Measurements from ENCODE around the gene C6orf89.

Gene C6orf89, protein sequence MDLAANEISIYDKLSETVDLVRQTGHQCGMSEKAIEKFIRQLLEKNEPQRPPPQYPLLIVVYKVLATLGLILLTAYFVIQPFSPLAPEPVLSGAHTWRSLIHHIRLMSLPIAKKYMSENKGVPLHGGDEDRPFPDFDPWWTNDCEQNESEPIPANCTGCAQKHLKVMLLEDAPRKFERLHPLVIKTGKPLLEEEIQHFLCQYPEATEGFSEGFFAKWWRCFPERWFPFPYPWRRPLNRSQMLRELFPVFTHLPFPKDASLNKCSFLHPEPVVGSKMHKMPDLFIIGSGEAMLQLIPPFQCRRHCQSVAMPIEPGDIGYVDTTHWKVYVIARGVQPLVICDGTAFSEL

DNA sequence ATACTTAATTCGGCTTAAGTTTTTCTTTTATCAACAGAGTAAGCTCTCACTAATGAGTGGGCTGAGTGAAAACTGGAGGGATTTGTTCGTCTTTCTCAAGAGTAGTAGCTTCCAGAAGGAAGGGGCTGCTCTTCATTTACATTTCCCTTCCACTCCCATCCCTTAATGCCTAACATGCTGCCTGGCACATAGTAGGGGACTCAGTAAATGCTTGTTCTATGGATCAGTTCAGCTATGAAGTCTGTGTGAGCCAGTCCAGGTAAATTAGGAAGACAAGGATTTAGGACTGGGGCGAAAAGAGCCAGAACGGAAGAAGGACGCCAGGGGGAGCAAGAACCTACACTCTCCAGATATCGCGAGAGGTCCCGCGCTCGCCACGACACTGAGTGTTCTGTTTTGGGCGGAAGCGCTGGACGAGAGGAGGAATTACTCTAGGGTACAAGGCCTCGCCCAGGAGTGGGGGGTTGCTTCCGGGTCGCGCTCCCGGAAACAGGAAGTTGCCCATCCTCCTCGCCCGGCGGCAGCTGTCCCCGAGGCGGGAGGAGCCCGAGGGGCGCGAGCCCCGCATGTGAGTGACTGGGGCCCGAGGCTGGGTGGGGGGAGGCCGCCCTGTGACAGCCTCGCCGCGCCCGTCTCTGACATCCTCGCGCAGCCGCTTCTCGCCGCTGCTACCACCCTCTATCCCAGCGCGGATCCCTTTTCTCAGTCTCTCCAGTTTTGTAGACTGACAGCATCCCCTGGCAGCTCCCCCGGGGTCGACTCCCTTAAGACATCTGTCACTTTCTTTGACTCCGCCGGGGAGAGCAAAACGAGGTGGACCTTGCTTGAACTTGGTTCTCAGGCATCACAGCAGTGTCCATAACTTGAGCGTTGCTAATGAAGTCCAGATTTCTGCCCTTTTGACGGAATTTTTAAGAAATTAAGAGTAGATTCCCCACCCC, at the start of gene C6orf89:
Gene C6orf89, plus strand, starts transcription at position 492 of the 941 bp plus-strand sequence. CDS start 13,493 bp downstream, outside the sequence.
- DNase-seq (ENCODE audit: low read depth), result peak; percentile 93

DNA sequence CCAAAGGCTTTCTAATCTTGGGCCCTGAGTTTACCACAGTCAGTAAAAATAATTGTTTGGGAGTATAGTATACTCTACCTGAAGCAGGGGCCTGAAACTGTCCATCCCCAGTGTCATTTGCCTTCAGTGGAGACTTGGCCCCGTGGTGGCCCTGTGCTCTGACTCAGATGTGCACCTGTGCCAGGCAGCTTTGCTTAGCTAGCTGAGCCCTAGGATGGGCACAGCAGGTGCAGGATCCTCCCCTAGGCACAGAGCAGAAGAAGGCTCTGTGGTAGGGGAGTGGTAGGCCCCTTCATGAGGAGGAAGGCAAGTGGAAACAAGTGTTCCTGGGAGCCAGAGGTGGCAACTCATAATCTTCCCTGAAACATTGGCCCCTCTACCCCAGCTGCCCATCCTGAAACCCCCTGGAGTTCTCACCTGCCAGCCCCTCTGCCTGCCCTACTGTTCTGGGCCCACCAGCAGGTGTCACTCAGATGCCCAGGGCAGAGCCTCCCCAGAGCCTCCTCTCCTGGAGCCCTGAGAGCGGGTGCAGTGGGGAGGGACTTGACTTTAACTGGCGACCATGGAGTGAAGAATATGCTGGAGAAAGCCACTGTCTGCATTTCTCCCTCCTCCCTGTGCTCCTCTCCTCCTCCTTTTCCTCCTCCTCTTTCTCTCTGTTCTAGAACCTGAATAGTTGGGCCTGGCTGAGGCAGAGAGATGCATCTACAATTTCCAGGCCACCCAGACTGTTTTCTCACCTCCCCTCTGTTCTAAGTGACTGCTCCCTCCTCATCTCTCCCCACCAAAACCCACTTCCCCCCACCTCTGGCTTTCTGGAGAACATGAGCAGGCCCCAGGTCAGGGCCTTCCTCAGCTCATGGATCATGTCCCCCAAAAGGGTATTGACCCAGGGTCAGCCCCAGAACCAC, 49.4 kb upstream of the C6orf89 start:
- no peak for DNase-seq (ENCODE audit: low read depth)

GRCh38 chr6:36837022-36837339, 48.8 kb upstream of the C6orf89 start:
- no peak for DNase-seq (ENCODE audit: low read depth)

GRCh38 chr6:36837686-36838085, 48.1 kb upstream of the C6orf89 start:
- no peak for DNase-seq (ENCODE audit: low read depth)

GRCh38 chr6:36838896-36839748, 46.6 kb upstream of the C6orf89 start, which contains the start of gene CPNE5:
CPNE5 (minus strand) TSS chr6:36839444; CDS start chr6:36839377, 67 bp downstream.
- no peak for DNase-seq (ENCODE audit: low read depth)

DNA sequence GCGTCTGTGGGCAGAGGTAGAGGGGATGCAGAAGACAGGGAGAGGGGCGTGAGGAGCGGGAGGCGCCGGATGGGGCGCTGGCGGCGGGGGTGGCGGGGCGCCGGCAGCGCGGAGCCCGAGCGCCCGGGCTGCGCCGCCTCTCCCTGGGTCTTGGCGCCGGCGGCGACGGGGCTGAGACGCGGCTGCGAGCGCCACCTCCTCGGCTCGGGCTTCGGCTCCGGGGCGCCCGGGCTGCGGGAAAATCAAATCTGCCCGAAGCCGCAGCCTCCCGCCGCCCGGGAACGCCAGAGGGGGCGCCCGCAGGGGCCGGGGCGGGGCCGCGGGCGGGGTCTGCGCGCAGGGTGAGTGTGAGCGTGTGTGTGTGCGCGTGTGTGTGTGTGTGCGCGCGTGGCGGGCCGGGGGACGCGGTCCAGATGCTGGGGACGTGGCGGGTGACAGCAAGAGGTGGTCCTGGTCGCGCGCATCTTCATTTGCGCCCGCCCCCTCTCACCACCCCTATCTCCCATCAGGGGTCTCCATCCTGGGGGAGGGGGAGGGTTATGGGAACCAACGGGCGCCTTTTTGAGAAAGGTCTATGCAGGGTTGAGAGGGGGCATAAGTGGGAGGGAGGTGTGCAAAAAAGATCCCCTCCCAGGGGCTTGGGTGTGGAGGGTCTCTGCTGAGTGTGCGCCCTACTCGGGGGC, 45.9 kb upstream of the C6orf89 start:
- DNase-seq (ENCODE audit: low read depth), result no peak

GRCh38 chr6:36840432-36841403, 45.0 kb upstream of the C6orf89 start:
- peak; percentile 19 for DNase-seq (ENCODE audit: low read depth)

DNA sequence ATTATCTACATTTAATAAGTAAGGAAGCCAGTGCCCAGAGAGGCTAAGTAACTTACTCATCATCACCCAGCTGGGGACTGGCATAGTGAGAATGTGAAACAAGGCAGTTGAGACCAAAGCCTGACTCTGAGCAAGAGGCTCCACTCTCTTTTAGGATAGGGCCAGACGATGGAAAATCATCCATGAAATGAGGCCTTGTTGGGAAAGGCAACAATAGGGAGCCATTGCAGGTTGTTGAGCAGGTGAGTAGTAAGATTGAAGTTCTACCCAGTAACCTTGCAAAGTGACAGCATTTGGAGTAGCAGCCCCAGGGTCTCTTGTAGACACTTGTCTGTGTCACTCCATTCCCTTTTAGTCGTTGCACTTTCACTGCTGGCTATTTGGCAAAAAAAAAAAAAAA, 44.0 kb upstream of the C6orf89 start:
- DNase-seq (ENCODE audit: low read depth), result no peak

DNA sequence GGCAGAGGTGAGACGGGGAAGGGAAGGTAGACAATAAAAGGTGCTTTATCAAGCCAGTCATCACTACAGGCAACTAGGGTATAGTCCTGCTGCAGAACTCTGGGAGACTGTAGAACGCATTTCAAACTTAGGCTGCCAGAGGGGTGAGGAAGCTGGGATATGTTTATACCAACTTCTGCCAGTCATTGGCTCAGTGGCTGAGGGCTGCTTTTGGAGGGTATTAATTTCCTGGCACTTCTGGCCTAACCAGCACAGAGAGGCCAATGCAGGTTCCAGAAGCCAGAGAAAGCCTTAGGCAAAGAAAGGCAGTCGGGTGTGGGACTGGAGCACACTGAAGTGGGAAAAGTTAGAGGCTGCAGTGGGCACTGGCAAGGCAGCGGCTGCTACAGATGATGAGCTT, 42.6 kb upstream of the C6orf89 start:
- DNase-seq (ENCODE audit: low read depth), result no peak

DNA sequence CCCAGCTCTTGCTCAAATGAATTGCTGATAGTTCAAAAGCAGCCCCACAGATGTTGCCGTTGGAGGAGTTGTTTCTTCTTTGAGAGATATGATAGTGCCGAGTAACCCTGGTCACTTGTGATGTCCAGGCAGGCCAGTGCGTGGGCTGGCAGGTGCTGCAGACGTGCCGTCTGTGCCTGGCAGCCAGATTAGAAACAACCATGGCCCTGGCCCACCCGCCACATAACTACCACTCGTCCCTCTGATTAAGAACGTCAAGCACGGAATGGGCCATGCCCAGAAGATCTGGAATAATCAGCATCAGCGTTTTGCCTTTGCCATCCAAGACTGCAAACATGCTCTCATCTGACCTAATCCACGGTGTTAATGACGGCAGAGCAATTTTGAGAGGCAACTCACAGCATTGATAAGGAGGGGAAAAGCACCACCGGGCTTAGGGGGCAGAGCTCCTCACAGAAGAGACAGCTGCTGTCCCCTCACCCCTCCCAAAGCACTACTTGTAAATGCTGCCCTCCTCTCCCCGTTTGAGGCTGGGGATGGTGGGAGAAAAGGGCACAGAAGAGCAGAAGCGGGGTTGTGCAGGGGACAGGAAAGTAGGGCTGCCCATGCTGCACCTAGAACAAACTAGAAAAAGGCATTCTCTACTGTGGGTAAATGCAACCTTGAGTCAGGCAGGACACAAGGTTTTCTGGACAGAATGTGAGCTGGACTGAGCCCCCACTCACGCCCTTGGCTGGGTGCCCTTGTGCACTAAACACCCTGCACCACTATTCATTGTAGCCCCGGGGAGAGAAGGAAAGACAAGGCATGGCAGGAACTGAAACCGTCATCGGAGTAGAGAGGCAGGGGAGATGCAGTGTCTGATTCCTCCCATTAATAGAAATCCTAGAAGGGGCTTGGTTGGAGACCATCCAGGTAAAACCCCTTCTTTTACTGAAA, 41.3 kb upstream of the C6orf89 start:
- no peak for DNase-seq (ENCODE audit: low read depth)

DNA sequence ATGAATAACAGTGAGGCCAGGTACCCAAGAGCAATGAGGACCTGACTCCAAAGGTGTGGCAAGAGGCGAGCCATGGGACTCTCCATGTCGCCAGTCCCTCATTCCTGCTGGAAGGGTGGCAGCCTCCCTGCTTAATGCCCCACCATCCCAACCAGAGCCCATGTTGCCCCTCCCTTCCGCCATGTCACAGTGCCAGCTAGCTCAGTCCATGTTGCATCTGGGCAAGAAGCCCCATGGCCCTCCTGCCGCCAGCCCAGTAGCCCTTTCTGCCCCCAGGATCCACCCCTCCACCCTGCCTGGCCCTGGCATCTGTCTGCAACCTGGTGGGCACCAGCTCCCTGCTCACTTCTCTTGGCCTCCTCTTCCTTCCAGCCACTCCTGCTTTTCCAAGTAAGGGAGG, 40.5 kb upstream of the C6orf89 start:
- no peak for DNase-seq (ENCODE audit: low read depth)

DNA sequence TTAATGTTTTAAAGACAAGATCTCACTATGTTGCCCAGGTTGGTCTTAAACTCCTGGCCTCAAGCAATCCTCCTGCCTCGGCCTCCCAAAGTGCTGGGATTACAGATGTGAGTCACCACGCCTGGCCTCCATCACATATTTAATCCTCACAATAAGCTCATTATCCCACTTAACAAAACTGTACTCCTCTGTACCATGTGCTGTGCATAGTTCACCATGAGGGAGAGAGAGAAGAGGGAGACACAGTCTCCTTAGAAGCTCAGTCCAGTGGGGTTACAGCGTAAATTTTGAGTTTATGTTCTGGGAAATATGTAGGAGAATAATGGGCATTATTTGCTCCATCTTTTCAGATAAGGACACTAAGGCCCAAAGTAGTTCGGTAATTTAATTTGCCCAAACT, 38.6 kb upstream of the C6orf89 start:
- DNase-seq (ENCODE audit: low read depth), result no peak

DNA sequence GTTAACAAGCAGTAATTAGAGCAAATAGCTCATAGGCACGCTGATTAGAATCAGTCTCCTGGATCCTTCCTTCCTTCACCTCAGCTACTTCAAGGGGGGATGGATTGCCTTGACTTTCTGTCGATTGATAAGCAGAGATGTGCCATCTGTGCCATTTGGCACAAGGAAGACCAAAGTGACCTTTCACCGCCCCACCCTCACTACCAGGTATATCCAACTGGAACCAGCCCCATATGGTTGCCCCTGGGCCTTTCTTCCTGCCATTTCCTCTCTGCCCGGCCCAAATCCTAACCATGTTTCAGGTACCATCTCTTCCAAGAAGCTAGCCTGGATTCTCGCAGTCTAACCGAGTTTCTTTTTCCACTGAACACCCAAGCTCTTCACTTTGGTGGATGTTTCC, 37.8 kb upstream of the C6orf89 start:
- DNase-seq (ENCODE audit: low read depth), result no peak

- DNase-seq (ENCODE audit: low read depth), result no peak
Measured at GRCh38 chr6:36848658-36849441, 36.9 kb upstream of the C6orf89 start.

- DNase-seq (ENCODE audit: low read depth), result no peak
Measured at GRCh38 chr6:36850021-36850420, 35.7 kb upstream of the C6orf89 start.

GRCh38 chr6:36851149-36851614, 34.6 kb upstream of the C6orf89 start:
- DNase-seq (ENCODE audit: low read depth), result no peak

- DNase-seq (ENCODE audit: low read depth), result no peak
Measured at GRCh38 chr6:36851626-36852025, 34.1 kb upstream of the C6orf89 start.

All from stimulated activated CD8-positive, alpha-beta memory T cell treated with anti-CD3 and anti-CD28 coated beads, Interleukin-12 subunit alpha, Interleukin-12 subunit beta, amount 100 ng/mL, for 4 hours (primary cell).